Measurements from ENCODE around the gene SPECC1.

DNA sequence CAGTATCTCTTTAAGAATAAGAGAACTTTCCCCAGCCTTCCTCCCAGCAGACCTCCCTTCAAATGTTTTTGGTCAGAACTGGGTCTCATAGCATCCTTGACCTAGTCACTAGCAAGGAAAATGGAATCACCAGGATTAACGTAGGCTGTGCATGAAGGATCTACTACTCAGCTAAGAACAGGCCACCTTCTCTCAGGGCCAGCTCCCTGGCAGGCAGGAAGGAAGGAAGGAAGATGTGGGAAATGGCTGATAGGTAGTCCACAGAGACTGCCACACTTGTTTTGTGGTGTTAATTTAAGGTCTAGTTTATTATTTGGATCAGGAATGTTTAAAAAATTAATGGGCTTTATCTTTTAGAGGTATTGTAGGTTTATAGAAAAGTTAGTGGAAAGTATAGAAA, 136.4 kb downstream of the SPECC1 start:
- TF ChIP-seq, protein P1, sequence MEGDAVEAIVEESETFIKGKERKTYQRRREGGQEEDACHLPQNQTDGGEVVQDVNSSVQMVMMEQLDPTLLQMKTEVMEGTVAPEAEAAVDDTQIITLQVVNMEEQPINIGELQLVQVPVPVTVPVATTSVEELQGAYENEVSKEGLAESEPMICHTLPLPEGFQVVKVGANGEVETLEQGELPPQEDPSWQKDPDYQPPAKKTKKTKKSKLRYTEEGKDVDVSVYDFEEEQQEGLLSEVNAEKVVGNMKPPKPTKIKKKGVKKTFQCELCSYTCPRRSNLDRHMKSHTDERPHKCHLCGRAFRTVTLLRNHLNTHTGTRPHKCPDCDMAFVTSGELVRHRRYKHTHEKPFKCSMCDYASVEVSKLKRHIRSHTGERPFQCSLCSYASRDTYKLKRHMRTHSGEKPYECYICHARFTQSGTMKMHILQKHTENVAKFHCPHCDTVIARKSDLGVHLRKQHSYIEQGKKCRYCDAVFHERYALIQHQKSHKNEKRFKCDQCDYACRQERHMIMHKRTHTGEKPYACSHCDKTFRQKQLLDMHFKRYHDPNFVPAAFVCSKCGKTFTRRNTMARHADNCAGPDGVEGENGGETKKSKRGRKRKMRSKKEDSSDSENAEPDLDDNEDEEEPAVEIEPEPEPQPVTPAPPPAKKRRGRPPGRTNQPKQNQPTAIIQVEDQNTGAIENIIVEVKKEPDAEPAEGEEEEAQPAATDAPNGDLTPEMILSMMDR (IDR thresholded peaks at IDR 0.05) = no peak
- TF ChIP-seq RAD21 (IDR thresholded peaks at IDR 0.05; ENCODE audit: low read length) = no peak
- no peak for TF ChIP-seq RFX5 (IDR thresholded peaks at IDR 0.05; ENCODE audit: low read length)
- TF ChIP-seq TEAD4 (IDR thresholded peaks at IDR 0.05; ENCODE audit: borderline replicate concordance, insufficient read depth) = no peak
- TF ChIP-seq, protein P2, sequence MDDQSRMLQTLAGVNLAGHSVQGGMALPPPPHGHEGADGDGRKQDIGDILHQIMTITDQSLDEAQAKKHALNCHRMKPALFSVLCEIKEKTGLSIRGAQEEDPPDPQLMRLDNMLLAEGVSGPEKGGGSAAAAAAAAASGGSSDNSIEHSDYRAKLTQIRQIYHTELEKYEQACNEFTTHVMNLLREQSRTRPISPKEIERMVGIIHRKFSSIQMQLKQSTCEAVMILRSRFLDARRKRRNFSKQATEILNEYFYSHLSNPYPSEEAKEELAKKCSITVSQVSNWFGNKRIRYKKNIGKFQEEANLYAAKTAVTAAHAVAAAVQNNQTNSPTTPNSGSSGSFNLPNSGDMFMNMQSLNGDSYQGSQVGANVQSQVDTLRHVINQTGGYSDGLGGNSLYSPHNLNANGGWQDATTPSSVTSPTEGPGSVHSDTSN (IDR thresholded peaks at IDR 0.05) = no peak
